NK-92 (cell line): Measurements from ENCODE around the gene RNASE2.
"Not testable (repeated sequence)": the region's sequence is repeated elsewhere in the genome, so short reads cannot be mapped to it uniquely, and the experiment has no call there.

Experiments
- DNase-seq: peaks from one replicate; lab custom pipeline; 2025; ENCODE audit not compliant: unreplicated experiment; lab: John Stamatoyannopoulos, UW

RNASE2 gene

GRCh38 chr14:20954736-20955537, at the start of gene RNASE2:
TSS of gene RNASE2 (plus strand) at chr14:20955487. CDS start at chr14:20955772, 285 bp downstream.
- DNase-seq, result not testable (repeated sequence)

- DNase-seq, result no peak
Measured at GRCh38 chr14:20905676-20906075, 49.6 kb upstream of the RNASE2 start.

- DNase-seq, result no peak
Measured at GRCh38 chr14:20907214-20907613, 48.1 kb upstream of the RNASE2 start.

DNA sequence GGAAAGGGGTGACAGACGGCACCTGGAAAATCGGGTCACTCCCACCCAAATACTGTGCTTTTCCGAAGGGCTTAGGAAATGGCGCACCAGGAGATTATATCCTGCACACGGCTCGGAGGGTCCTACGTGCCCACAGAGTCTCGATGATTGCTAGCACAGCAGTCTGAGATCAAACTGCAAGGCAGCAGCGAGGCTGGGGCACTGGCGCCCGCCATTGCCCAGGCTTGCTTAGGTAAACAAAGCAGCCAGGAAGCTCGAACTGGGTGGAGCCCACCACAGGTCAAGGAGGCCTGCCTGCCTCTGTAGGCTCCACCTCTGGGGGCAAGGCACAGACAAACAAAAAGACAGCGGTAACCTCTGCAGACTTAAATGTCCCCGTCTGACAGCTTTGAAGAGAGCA, 44.5 kb upstream of the RNASE2 start:
- not testable (repeated sequence) for DNase-seq

GRCh38 chr14:20919038-20919756, 36.1 kb upstream of the RNASE2 start:
- DNase-seq, result not testable (repeated sequence)

GRCh38 chr14:20923766-20924297, 31.5 kb upstream of the RNASE2 start:
- DNase-seq, result not testable (repeated sequence)

- no peak for DNase-seq
Measured at GRCh38 chr14:20934148-20934762, 21.0 kb upstream of the RNASE2 start.

- DNase-seq, result no peak
Measured at GRCh38 chr14:20935303-20935984, 19.8 kb upstream of the RNASE2 start.

GRCh38 chr14:20945146-20945545, 10.1 kb upstream of the RNASE2 start:
- DNase-seq, result not testable (repeated sequence)

DNA sequence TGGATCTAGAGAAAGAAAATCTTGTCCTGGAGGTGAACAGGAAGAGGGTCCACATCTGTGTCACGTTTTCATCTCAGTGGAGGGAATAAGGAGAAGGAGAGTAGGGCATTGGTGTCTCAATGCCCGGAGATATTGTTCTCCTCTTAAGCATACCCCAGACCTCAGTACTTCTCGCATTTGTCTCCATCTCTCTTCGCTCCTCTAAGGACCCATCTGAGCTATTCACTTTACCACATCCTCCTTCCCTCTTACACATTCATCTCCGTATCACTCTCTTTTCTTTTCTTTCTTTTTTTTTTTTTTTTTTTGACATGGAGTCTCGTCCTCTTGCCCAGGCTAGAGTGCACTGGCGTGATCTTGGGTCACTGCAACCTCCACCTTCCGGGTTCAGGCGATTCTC, 8.6 kb upstream of the RNASE2 start:
- DNase-seq, result not testable (repeated sequence)

DNA sequence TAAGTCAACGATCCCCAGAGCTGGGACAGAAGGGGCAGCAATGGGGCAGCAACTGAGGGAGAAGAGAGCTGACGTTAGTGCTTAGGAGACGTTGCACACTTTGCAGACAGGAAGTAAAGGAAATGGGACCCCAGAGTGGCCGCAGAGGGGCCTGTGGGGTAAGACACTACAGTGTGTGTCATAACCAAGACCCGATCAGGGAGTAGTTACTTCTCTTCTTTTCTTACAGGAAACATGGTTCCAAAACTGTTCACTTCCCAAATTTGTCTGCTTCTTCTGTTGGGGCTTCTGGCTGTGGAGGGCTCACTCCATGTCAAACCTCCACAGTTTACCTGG, 219 bp downstream of the RNASE2 start:
- not testable (repeated sequence) for DNase-seq

- no peak for DNase-seq
Measured at GRCh38 chr14:20956376-20956976, 1.2 kb downstream of the RNASE2 start.

- not testable (repeated sequence) for DNase-seq
Measured at GRCh38 chr14:20958946-20959345, 3.7 kb downstream of the RNASE2 start.

- no peak for DNase-seq
Measured at GRCh38 chr14:20969336-20969735, 14.0 kb downstream of the RNASE2 start.

GRCh38 chr14:20970647-20970982, 15.3 kb downstream of the RNASE2 start:
- DNase-seq, result no peak

DNA sequence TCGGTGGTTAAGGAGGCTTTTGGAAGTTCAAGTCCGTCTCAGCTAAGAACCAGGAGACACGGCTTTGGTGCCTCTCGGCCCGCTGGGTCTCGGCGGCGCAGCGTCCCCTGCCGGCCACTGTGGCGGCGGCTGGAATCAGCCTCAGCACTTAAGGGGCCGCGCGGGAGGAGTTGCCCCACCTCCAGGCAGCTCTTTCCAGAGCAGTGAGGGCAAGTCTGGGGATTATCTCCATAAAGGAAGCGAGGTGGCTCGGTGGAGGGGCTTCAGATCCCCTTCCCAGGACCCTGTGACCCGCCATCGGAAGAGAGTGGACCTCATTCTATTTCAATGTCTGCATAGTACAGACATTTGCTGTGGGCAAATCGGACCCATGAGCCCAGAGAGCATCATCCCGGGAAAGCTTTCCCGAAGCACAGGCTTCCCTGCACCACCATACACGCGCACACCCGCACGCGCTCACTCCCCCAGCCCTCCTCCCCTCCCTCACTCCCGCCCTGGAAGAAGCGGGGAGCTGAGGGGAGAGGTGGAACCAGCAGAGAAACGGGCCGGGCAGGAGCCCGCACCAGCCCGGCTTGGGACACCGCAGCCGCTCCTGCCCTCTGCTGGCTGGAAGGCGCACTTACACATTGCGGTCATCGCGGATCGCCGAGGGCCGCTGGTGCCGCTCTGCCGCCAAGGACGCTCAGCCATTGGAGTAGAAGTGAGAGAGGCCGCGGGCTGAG, 15.9 kb downstream of the RNASE2 start:
- DNase-seq, result no peak

DNA sequence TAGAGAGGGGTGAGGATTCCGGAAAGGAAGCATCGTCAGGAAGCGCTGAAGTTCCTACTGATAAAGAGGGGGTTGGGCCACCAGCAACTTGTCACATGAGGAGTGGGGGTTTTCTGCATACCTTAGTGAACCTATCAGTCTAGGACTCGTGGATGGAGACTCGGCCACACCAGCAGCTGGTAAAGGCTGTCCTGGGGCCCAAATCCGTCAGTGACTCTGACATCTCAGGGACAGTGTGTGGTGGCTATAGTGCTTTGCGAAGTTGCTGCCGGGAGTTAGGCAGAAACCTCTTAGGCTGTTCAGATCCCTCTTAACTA, 16.4 kb downstream of the RNASE2 start:
- no peak for DNase-seq

GRCh38 chr14:20973501-20973900, 18.2 kb downstream of the RNASE2 start:
- DNase-seq, result no peak

DNA sequence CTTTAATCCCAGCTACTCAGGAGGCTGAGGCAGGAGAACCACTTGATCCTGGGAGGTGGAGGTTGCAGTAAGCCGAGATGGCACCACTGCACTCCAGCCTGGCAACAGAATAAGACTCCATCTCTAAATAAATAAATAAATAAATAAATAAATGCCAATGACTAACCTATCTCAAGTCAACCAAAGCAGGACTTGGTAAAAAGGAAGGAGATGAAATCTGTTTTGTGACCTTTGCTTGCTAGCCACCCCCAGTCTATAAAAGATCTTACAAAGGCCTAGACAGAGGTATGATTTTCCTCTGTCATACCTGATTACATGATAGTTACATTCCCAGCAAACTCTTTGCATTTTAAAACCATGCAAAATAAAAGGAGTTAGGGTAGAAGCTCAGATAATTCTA, 21.0 kb downstream of the RNASE2 start:
- no peak for DNase-seq

GRCh38 chr14:20978687-20979086, 23.4 kb downstream of the RNASE2 start:
- no peak for DNase-seq
